Measurements from ENCODE around the gene EPC1. TPM values are rescaled to one million over a fixed set of nuclear protein-coding genes. Genes with fewer than 3 reads are reported as not detected.

The EPC1 gene
- total and polyA plus RNA-seq, 2 of the 8 experiments (the other 6 are each of a cell fraction or from before 2014, with no cell fraction given): 23.7 to 42.3 TPM

DNA sequence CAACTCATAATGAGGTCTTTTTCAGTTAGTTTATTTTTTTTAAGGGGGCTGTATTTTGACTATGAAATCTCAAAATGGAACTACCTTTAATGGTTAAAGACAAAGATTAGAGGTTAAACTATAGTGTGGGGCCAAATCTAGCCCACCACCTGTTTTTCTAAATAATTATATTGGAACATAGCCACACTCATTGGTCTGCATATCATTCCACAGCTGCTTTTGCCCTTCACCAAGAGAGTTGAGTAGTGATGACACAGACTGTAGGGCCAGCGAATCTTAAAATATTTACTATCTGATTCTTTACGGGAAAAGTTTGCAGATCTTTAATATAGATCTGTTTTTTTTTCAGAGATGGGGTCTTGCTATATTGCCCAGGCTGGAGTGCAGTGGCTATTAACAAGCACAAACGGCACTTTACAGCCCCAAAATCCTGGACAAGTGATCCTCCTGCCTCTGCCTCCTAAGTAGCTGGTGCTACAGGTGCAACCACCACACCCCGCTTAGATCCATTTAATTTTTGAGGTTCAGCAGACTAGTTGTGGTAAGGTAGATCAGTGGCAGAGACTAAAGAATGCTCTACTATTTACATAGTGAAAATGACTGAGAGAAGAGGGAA, 25.8 kb downstream of the EPC1 start:
- Histone ChIP-seq H4K20me1 (replicated peaks in 1 of 2; ENCODE audit: control insufficient read depth in 1 of 2, insufficient read depth in 2 of 2, low read length in 2 of 2) (peaks cover 4 to 13% of the 10 kb centered on the region in 2 experiments), H2BK120ac (replicated peaks; ENCODE audit: low read depth, low read length) (no peak overlapping the region), H2BK15ac (ENCODE audit: low read length) (no peak overlapping the region), H3K27me3 (replicated peaks in 1 of 4; ENCODE audit: control insufficient read depth in 3 of 4, extremely low read depth in 1 of 4, insufficient read depth in 3 of 4, low read length in 3 of 4) (no peaks in the 10 kb centered on the region), H3K9me3 (ENCODE audit: insufficient read depth in 2 of 2, low read depth in 1 of 2, low read length in 1 of 2) (no peaks in the 10 kb centered on the region), H2AFZ (ENCODE audit: low read length) (no peak overlapping the region), H2BK5ac (ENCODE audit: low read depth, low read length) (no peak overlapping the region), H3K18ac (ENCODE audit: extremely low read depth, low read length) (no peak overlapping the region), H3K9ac (replicated peaks in 1 of 4; ENCODE audit: extremely low read depth in 1 of 4, low read depth in 3 of 4, low read length in 3 of 4) (no peak overlapping the region), H4K8ac (ENCODE audit: extremely low read depth, insufficient read depth, low read length) (no peak overlapping the region), H4K91ac (replicated peaks; ENCODE audit: insufficient read length, low read length) (no peak overlapping the region), H3K23ac (ENCODE audit: insufficient read length) (no peak overlapping the region), H3K14ac (ENCODE audit: insufficient read length) (no peak overlapping the region), H2AK5ac (ENCODE audit: low read depth, low read length) (no peak overlapping the region), H4K5ac (ENCODE audit: insufficient read length, low read depth, low read length) (no peak overlapping the region), H3K4me1 (replicated peaks in 1 of 4; ENCODE audit: control insufficient read depth in 3 of 4, insufficient read depth in 4 of 4, low read length in 3 of 4) (peaks cover 0 to 2% (median under 1%) of the 10 kb centered on the region in 4 experiments; a peak in 3 of 7 replicates), H3K4me3 (ENCODE audit: extremely low read depth in 1 of 4, insufficient read depth in 2 of 4, low read depth in 3 of 4, low read length in 4 of 4) (no peak overlapping the region), H3K79me2 (ENCODE audit: control insufficient read depth in 1 of 2, insufficient read depth in 2 of 2, low read length in 2 of 2) (peaks cover 3 to 100% of the 10 kb centered on the region in 2 experiments; a peak in 3 of 4 replicates), H3K36me3 (ENCODE audit: control insufficient read depth in 2 of 4, insufficient read depth in 4 of 4, low read length in 3 of 4) (no peaks in the 10 kb centered on the region), H2BK20ac (ENCODE audit: low read length) (no peak overlapping the region), H3K4ac (replicated peaks; ENCODE audit: insufficient read length, low read depth, low read length) (no peak overlapping the region), H3K4me2 (ENCODE audit: insufficient read depth in 1 of 2, low read depth in 2 of 2, low read length in 2 of 2) (no peak overlapping the region), H3K56ac (replicated peaks; ENCODE audit: insufficient read length, low read depth, low read length) (no peak overlapping the region), H2BK12ac (ENCODE audit: low read depth, low read length) (no peak overlapping the region), H3K27ac (ENCODE audit: low read depth, low read length) (no peak overlapping the region), H3K23me2 (ENCODE audit: low read depth, low read length) (no peaks in the 10 kb centered on the region), H3K79me1 (ENCODE audit: low read depth, low read length) (peaks cover 5% of the 10 kb centered on the region)
- POLR2A ChIA-PET (ENCODE audit: partially characterized antibody): no interaction called here
- DNase-seq (ENCODE audit: low read depth in 1 of 2, low spot score in 2 of 2): no peak
- CTCF ChIA-PET (ENCODE audit: partially characterized antibody): interaction anchor here (1.2 kb wide), 1 partner anchor 12 kb away, joined by 3 read pairs; no protein-coding TSS in a partner anchor
- WGBS, 2 experiments (ENCODE audit: extremely low coverage in 1 of 2, insufficient coverage in 1 of 2, insufficient read length in 1 of 2, insufficient replicate concordance in 2 of 2, low coverage in 1 of 2, low lambda C conversion rate in 2 of 2, missing lambda C conversion rate in 1 of 2): 94% methylated on average over 4 of the region's 4 CpGs; no CpG with 5 or more reads in 1 of the 2 experiments
- no peak for FAIRE-seq
- TF ChIP-seq RBBP5 (IDR thresholded peaks at IDR 0.05; ENCODE audit: borderline replicate concordance, low read depth, low read length): no peak
- TF ChIP-seq, protein P1, sequence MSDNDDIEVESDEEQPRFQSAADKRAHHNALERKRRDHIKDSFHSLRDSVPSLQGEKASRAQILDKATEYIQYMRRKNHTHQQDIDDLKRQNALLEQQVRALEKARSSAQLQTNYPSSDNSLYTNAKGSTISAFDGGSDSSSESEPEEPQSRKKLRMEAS (IDR thresholded peaks at IDR 0.05): no peak
- TF ChIP-seq ZNF274 (IDR thresholded peaks at IDR 0.05; ENCODE audit: borderline replicate concordance, extremely low read depth, low read length): no peak
- no peak for TF ChIP-seq TEAD4 (IDR thresholded peaks at IDR 0.05; ENCODE audit: low read depth, low read length)
- TF ChIP-seq NANOG (IDR thresholded peaks at IDR 0.05; ENCODE audit: insufficient read depth, low read depth, low read length, poor library complexity, severe bottlenecking): no peak
- TF ChIP-seq CREB1 (IDR thresholded peaks at IDR 0.05): no peak
- TF ChIP-seq NRF1 (IDR thresholded peaks at IDR 0.05; ENCODE audit: low read depth, low read length): no peak
- TF ChIP-seq CHD2 (IDR thresholded peaks at IDR 0.05; ENCODE audit: low read length): no peak

Data from H1 (cell line).